NCI-H748 treated with DMSO at 0.1 percent for 48 hours (cell line): ENCODE results near the gene PEAR1.

Experiments
- DNase-seq: peaks from one replicate; lab custom pipeline; 2025; lab: John Stamatoyannopoulos, UW

PEAR1 gene

DNA sequence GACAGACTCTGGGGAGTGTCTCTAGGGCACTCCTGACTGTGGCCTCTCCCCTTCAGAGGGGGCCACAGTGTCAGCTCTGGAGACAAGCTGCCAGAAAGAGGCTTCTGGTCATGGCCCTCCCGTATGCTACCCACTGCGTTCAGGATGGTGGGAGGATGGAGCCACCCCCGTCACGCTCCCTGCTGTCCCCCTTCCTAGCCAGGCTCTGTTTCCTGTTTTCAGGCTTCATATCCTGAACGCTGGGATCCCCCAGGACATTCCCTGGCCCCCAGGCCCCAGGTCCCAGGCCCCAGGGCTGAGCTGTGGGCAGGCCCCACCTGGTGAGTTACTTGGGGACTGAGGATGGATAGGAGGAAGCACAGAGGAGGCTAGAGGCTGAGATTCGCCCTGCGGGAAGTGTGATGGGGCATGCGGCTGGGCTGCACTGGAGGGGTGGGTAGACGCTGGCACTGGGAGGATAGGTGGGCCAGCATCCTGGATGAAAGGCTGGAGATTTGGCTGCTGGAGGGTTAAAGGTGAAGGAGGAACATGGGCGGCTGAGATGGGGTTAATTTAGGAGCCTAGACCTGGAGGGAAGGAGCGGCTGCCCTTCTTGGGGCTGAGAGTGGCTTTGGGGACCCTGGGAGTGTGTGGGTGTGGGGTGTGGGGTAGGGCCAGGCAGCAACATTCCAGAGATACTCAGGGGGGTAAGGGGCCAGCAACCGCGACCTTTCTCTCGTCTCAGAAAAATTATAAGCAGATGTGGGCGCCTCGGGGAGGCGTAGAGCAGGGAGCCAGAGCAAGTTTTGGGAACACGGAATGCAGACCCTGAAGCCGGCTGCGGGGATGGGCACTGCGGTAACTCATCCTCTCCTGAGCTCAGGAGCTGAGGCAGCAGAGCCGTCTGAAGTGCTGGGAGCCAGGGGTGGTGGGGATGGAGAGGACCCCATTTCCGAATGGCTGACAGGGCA lies 8.7 kb downstream of the PEAR1 start:
- DNase-seq: no peak

DNA sequence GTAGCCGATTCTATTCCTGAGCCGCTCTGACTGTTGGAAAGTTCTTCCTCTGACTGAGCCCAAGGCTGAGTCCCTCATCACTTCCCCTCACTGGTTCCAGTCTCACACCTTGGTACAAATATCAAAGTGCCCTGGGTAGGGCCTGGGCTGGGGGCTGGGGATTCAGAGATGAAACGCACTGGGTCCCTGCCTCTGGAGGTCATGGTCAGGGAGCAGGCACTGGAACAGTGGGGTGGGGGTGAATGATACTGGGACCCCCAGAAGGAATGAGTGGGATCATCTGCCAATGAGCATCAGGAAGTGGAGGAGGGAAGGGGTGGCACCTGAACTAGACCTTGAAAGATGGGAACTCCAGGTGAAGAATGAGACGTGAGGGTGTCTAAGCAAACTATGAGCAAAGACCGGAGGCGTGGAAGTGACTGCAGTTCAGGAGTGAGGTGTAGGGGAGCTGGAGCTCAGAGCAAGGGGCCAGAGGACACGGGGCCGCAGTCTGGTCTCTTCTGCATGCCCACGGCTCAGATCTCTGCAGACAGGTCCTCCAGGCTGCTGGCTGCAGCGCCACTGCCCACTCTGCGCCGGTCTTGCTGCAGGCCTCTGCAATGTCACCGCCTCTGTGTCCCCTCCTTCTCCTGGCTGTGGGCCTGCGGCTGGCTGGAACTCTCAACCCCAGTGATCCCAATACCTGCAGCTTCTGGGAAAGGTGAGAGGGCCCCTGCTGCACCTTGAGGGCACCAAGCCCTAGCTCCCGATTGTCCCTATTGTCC lies 10.0 kb downstream of the PEAR1 start:
- DNase-seq: no peak

DNA sequence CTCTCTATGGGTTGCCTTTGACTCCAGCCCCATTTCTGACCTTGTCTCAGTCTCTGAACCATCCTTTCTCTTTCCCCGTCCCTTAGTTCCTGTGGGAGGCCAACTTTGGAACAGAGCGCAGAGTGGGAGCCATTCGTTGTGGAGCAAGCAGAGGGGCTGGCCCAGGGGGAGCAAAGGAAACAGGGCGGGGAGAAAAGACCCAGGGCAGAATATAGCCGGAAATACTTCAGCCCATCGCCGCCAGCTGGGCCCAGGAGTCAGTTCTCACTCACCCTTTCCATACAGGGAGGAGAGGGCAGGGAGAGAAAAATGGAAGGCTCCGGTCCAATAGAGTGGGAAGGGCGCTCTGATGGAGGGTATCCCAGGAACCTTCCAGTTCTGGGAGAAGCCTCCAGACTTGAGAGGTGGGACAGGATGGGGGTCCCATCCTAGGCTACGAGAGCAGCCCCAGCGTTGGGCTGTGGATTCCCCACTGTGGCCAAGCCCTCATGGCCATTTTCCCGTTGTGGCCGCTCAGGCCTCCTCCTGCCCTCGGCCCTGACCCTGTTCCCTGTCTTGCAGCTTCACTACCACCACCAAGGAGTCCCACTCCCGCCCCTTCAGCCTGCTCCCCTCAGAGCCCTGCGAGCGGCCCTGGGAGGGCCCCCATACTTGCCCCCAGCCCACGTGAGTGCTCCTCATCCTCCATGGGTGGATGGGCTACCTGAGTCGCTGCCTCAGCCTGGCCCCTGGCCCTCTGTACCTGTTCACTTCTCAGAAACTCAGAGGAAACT lies 10.9 kb downstream of the PEAR1 start:
- no peak for DNase-seq

DNA sequence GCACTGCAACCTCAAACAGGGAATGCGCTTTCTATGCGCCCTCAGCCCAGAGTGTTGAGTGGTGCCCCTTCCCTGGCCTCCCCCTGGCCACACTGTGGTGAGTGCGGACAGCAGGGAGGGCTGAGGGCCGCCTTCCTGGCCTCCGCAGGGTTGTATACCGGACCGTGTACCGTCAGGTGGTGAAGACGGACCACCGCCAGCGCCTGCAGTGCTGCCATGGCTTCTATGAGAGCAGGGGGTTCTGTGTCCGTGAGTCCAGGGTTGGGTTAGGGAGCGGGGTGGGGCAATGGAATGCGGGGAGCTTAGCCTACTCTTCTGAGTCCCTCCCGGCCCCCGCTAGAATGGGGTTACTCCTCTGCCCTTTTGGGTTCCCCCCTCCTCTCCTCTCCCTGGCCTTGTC lies 11.7 kb downstream of the PEAR1 start:
- no peak for DNase-seq

DNA sequence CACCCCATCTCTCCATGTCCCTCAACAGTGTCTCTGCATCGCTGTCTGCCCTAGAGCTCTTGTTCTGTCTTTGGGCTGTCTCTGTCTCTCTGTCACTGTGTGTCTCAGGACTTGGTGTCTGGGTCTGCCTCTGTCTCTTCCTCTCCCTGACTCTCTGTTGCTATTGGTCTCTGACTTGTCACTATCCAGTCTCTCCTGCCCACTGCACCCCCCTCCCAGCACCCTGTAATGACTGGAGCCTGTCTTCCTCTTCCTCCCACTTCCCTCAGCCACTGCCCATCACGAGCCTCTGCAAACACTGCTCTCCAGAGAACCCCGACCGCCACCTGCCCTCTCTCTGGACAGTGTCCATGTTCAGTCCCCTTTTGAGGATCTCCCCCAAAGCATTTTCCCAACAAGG lies 12.1 kb downstream of the PEAR1 start:
- no peak for DNase-seq

DNA sequence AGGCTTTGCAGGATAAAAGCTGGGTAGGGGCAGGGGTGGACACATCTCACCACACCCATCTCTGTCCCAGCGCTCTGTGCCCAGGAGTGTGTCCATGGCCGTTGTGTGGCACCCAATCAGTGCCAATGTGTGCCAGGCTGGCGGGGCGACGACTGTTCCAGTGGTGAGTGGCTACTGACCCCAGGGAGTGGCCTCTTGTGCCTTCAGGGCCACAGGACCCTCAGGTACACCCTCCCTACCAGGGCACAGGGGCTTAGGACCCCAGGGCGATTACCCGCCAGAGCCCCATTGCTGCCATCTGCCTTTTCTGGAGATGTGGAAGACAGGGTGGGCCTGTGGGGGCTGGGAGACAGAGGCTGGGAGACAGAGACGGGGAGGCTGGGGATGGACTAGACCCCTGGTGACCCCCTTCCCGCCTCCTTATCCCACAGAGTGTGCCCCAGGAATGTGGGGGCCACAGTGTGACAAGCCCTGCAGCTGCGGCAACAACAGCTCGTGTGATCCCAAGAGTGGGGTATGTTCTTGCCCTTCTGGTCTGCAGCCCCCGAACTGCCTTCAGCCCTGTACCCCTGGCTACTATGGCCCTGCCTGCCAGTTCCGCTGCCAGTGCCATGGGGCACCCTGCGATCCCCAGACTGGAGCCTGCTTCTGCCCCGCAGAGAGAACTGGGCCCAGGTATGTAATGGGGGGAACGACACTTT lies 12.8 kb downstream of the PEAR1 start:
- no peak for DNase-seq

DNA sequence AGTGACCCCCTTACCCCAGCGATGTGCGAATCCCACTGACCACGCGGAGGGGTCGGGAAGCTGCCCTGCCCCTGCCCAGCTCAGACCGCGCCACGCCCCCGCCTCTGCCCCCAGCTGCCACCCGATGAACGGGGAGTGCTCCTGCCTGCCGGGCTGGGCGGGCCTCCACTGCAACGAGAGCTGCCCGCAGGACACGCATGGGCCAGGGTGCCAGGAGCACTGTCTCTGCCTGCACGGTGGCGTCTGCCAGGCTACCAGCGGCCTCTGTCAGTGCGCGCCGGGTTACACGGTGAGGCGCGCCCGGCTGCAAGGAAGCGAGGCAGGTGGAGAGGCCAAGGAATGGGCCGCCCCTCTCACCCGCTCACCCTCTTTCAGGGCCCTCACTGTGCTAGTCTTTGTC lies 15.0 kb downstream of the PEAR1 start:
- DNase-seq: no peak

DNA sequence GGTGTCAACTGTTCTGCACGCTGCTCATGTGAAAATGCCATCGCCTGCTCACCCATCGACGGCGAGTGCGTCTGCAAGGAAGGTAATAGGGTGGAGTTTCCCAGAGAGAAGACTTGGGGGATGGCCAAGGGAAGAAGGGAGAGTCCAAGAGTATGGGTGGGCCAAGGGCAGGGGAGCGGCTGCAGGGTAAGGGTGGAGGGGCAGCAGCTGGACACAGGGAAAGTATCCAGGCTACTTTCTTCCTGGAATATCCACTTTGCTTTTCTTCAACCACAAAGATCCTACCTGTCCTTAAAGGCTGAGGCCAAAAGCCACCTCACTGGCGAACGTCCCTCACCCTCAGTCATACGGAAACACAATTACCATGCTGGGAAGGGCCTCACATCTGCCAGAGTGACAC lies 15.4 kb downstream of the PEAR1 start:
- no peak for DNase-seq

DNA sequence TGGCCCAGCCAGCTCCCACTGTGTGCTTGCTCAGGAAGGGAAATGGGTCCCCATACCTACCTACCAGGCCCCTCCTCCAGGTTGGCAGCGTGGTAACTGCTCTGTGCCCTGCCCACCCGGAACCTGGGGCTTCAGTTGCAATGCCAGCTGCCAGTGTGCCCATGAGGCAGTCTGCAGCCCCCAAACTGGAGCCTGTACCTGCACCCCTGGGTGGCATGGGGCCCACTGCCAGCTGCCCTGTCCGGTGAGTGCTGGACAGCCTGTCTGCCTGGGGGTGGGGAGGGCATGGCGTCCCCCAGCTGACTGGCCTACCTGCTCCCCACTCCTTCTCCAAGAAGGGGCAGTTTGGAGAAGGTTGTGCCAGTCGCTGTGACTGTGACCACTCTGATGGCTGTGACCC lies 16.2 kb downstream of the PEAR1 start:
- DNase-seq: no peak

DNA sequence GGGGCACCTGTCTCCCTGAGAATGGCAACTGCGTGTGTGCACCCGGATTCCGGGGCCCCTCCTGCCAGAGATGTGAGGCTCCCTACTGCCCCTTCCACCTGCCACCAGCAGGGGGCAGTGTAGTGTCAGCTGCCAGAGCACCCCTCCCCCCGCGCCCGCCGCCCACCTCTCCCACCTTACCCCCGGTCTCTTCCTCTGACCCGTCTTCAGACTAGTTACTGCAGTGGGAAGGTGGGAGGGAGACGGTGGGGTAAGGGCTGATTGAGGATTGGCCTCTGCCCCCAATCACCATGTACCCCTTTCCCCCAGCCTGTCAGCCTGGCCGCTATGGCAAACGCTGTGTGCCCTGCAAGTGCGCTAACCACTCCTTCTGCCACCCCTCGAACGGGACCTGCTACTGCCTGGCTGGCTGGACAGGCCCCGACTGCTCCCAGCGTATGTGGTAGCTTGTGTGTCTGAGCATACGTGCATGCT lies 16.8 kb downstream of the PEAR1 start:
- no peak for DNase-seq

DNA sequence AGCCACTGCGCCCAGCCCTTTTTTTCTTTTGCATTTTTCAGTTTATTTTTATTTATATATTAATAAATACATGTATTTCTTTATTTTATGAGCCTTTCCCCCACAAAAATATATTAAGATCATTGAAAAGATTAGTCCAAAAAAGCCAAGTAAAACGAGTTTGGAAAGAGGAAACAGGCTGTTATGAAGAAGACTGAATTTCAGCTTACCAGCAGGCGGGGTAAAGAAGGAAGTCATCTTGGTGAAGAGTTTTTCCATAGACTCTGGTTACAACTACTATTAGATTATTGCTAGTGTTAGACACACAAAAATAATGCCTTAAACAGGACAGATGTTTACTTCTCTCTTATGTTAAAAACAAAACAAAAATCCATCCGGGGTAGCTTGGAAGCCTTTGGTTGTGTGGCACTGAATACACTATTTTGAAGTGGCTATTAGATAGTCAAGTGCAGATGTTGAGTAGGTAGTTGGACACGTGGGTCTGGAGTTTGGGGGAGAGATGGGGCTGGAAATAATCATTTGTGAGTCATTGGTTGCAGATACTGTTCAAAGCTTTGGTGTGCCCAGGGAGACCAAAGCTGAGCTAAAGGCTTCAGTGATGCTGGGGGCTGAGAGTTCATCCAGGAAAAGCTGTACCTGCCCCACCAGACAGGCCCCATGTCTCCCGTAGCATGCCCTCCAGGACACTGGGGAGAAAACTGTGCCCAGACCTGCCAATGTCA lies 18.2 kb downstream of the PEAR1 start:
- no peak for DNase-seq

DNA sequence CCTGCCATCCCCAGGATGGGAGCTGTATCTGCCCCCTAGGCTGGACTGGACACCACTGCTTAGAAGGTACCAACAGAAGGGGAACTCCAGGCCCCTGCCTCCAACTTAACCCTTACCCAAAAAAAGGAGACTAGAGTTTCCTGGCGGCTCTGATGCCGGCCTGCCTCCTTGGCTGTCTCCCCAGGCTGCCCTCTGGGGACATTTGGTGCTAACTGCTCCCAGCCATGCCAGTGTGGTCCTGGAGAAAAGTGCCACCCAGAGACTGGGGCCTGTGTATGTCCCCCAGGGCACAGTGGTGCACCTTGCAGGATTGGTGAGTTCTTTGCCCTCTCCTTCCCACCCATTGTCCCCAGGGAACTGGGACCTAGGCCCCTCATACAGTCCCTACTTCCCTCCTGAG lies 18.8 kb downstream of the PEAR1 start:
- DNase-seq: no peak

DNA sequence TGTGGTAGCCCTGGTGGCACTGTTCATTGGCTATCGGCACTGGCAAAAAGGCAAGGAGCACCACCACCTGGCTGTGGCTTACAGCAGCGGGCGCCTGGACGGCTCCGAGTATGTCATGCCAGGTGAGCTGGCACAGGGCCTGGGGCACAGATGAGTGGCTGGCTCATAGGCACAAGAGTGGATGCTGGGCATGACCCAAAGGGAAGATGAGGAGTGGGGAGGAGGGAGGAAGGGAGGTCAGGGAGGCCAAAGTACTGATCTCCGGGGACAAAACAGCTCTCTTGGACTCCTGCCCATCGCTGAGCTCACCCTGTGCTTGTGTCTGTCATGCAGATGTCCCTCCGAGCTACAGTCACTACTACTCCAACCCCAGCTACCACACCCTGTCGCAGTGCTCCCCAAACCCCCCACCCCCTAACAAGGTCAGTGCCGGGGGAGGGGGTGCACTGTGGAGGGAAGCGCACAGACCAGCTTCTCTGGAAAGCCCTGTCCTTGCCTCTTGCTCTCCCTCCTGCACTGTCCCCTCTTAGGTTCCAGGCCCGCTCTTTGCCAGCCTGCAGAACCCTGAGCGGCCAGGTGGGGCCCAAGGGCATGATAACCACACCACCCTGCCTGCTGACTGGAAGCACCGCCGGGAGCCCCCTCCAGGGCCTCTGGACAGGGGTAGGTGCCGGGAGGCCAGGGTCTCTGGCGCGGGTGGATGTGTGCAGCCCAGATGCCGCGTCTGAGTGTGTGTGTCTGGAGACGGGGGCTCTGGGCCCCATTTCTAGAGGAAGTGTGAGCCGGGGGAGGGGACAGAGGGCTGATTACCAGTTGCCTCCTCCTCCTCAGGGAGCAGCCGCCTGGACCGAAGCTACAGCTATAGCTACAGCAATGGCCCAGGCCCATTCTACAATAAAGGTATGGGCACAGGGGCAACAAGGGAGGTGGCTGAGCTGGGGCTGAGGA lies 19.6 kb downstream of the PEAR1 start:
- no peak for DNase-seq

DNA sequence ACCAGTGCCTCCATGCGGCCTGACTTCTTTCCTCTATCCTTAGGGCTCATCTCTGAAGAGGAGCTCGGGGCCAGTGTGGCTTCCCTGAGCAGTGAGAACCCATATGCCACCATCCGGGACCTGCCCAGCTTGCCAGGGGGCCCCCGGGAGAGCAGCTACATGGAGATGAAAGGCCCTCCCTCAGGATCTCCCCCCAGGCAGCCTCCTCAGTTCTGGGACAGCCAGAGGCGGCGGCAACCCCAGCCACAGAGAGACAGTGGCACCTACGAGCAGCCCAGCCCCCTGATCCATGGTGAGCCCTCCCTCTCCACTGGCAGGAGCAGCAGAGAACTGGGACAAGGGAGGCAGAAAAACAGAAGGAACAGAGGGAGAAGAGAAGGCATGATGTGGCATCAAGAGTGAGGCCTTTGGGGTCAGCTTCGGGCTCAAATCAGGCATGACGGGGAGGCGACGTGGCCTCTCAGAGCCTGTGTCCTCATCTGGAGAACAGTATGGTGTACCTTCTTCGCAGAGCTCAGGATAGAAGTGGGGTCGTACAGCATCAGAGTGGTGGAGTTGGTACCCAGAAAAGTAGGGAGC lies 20.4 kb downstream of the PEAR1 start:
- no peak for DNase-seq

DNA sequence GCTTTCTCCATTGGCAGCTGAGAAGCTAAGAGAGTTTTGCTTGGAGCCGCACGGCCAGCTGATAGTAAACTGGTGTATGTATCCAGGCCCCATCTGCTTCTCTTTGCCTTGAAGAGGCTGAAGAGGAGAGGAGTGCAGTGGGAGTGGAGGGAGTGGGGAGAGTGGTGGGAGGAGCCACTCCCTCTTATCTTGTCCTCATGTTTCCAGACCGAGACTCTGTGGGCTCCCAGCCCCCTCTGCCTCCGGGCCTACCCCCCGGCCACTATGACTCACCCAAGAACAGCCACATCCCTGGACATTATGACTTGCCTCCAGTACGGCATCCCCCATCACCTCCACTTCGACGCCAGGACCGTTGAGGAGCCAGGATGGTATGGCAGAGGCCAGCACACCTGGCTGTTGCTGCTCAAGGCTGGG lies 20.9 kb downstream of the PEAR1 start:
- no peak for DNase-seq

DNA sequence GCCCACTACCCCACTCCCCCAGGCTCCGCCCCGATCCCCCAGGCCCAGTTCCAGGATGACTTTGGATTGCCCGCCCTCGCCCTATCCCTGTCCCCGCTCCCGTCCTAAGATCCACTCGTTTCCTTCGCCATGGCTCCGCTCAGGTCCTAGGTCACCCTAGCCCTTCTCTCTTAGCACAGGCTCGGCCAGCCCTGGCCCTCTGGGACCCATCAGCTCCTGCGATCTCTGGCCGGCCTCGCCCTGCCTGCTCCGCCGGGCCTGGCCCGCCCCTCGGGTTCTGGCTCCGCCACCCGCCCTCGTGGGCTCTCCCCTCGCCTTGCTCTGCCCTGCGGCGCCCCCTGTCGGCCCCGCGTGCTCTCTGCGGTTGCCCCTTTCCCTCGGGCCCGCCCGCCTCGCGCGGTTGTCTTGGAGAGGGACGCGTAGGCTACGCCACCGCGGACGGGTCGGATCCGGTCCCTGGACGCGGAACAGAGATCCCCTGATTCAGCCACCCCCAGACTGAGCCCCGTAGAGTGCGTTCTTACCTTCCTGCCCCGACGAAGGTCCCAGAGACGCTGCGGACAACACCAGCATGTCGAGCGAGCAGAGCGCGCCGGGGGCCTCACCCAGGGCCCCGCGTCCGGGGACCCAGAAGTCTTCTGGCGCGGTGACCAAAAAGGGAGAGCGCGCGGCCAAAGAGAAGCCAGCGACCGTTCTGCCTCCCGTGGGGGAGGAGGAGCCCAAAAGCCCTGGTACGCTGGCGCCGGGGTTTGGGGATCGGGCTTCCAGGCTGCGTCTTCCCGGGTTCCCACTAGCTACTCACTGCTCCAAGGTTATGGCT lies 26.9 kb downstream of the PEAR1 start, which contains the start of gene LRRC71:
Gene LRRC71, plus strand, starts transcription at position 400 of the 820 bp plus-strand sequence. Its CDS starts 172 bp downstream, at position 572.
- DNase-seq: no peak

DNA sequence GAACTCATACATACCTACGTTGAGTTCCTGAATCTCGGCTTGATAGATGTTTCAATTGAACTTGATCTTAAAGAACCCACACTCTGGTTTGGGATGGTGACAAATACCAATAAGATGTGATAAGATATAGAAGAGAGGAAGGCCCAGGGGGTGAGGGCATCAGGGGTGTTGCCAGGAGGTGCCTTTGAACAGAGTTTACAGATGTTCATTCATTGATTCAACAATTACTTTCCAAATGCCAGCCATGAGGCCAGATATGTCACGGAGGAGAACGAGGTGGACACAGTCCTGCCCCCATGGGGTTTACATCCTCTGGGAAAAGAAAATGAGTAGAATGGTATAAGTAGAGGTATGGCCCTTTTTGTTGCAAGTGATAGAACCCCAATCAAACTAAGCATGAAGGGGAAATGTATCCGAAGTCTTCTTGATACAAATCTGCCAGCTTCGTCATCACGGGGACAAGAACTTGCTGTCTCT lies 27.6 kb downstream of the PEAR1 start:
- DNase-seq: no peak

DNA sequence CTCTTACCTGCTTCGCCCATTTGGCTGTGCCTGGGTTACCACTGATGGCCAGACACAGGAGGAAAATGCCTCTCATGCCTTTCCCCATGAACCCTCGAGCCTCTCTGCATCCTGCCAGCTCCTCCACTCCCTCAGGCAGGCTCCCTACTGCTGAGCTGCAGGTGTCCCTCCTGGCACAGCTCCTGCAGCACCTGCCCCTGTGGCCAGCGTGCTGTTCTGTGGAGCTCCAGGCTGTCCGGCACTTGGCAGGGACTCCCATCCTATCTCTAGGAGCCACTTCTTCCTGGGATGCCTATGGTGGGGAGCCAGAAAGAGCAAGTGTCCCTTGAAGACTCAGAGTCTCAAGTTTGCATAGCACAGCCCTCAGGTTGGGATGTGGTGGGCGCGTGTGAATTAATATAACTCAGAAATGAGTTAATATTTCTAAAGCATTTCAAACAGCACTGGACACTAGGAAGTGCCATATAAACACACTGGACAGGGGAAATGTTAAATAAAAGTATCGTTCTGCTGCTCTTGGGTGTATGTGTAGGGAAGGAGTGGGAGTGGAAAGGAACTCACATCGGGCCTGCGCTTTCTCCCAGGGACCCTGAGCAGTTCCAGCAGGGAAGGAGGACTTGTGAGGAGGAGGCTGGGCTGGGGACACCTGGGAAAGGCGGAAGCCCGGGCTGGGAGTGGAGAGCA lies 29.6 kb downstream of the PEAR1 start:
- DNase-seq: no peak
